CD4-positive, alpha-beta T cell (primary cell): ENCODE data around the gene KDR. TPM values are rescaled to one million over a fixed set of nuclear protein-coding genes. Genes with fewer than 3 reads are reported as not detected.

ENCODE experiments used
- ATAC-seq: fragments of 200-7000 bp; cut with Tn5 transposase; one replicate; pipeline ENCODE4 v1.10.0; 2022; ENCODE audit warnings: mild to moderate bottlenecking; ENCODE audit not compliant: poor library complexity
- CTCF ChIA-PET: fragments of 350-600 bp; sonication (Branson Sonifier 250); formaldehyde crosslinking; loops from one replicate; lab custom pipeline; 2021; ENCODE audit warnings: antibody characterized with exemption, inconsistent platforms; lab: Charles Lee
- POLR2A ChIA-PET: fragments of 350-600 bp; sonication (Branson Sonifier 250); formaldehyde crosslinking; loops from one replicate; lab custom pipeline; 2021; ENCODE audit warnings: antibody characterized with exemption, inconsistent platforms; lab: Charles Lee
- DNase-seq, 14 experiments: peaks; one replicate each; pipeline ENCODE4 v3.0.0-alpha.2; 2013 to 2020; ENCODE audit warnings: mixed read lengths in 2 of 14
- H3K27ac ChIP-seq, 2 donors: one replicate each; pipeline versions ENCODE4 v1.5.1 to v1.7.0; 2013; ENCODE audit warnings: low read length in 2 of 2, low read depth in 1 of 2, mild to moderate bottlenecking in 1 of 2
- H3K27me3 ChIP-seq, 2 experiments: 1 replicate in 1 of 2; 2 replicates in 1 of 2; pipeline versions ENCODE4 v1.6.1 to v1.7.0; 2013; ENCODE audit warnings: low read length in 2 of 2, control low read depth in 1 of 2, mild to moderate bottlenecking in 1 of 2, moderate library complexity in 1 of 2; ENCODE audit not compliant: insufficient read depth in 2 of 2, control insufficient read depth in 1 of 2
- H3K36me3 ChIP-seq: one replicate; pipeline ENCODE4 v1.6.1; 2013; ENCODE audit warnings: low read length, control low read depth; ENCODE audit not compliant: insufficient read depth
- H3K4me1 ChIP-seq: one replicate; pipeline ENCODE4 v1.6.1; 2013; ENCODE audit warnings: low read length, control low read depth; ENCODE audit not compliant: insufficient read depth
- H3K4me3 ChIP-seq: one replicate; pipeline ENCODE4 v1.5.1; 2013; ENCODE audit warnings: mild to moderate bottlenecking, low read length, moderate library complexity
- H3K9me3 ChIP-seq, 2 experiments: 1 replicate in 1 of 2; 2 replicates in 1 of 2; pipeline versions ENCODE4 v1.6.1 to v1.7.0; 2013; ENCODE audit warnings: low read length in 2 of 2, mild to moderate bottlenecking in 2 of 2, control low read depth in 1 of 2, moderate library complexity in 1 of 2; ENCODE audit not compliant: control insufficient read depth in 1 of 2, insufficient read depth in 1 of 2
- H3K27ac Mint-ChIP-seq: one replicate; pipeline ENCODE4 v1.8.0; 2020; ENCODE audit warnings: mixed read lengths
- H3K27me3 Mint-ChIP-seq: one replicate; pipeline ENCODE4 v1.8.0; 2021; ENCODE audit warnings: mixed read lengths
- H3K36me3 Mint-ChIP-seq: one replicate; pipeline ENCODE4 v1.8.0; 2021; ENCODE audit warnings: low read depth, mixed read lengths
- H3K4me1 Mint-ChIP-seq: one replicate; pipeline ENCODE4 v1.8.0; 2021; ENCODE audit warnings: low read depth, mixed read lengths
- H3K4me3 Mint-ChIP-seq: one replicate; pipeline ENCODE4 v1.8.0; 2020; ENCODE audit warnings: mild to moderate bottlenecking, mixed read lengths
- H3K9me3 Mint-ChIP-seq: one replicate; pipeline ENCODE4 v1.8.0; 2020; ENCODE audit warnings: mixed read lengths
- intact Hi-C, 2 experiments: fragments of 100-400 bp; cut with DNase I in 1 of 2; cut with micrococcal nuclease in 1 of 2; formaldehyde crosslinking; loops; one replicate each; pipeline versions ENCODE4 v1.15.1 to v1.9.0; 2023 to 2025; cut with DNase I, micrococcal nuclease
- total RNA-seq, 174 experiments: library from RNA in 2 of 174; stranded (reverse) in 2 of 174; gene quantifications; one replicate each; pipeline ENCODE4 v1.2.3 and lab custom pipeline; 2021 to 2026
- TF ChIP-seq, protein P1 (sequence below): fragments of 200-600 bp; IDR thresholded peaks from one replicate; pipeline ENCODE4 v1.8.0; 2022; ENCODE audit warnings: antibody characterized with exemption, mild to moderate bottlenecking

Gene KDR
- total RNA-seq, 2 experiments from 2014 or later, result not detected

DNA sequence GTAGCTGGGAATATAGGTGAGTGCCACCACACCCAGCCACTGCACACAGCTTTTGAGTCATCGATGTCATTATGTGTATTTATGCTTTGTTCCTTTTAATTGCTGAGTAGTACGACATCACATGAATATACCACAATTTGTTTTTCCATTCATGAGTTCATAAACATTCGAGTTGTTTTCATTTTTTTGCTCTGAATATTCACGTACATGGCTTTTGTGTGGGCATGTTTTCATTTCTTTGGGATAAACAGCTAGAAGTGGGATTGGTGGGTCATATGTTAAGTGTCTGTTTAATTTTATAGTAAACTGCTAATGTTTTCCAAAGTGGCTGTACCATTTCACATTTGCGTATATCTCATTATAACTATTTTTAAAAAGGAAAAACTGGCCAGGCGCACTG lies 45.1 kb upstream of the KDR start:
- Histone ChIP-seq H3K4me3 (no peak overlapping the region), H3K27me3 (peaks cover 3 to 4% of the 10 kb centered on the region in 2 experiments), H3K27ac (no peak overlapping the region), H3K4me1 (no peaks in the 10 kb centered on the region), H3K36me3 (no peaks in the 10 kb centered on the region), H3K9me3 (no peaks in the 10 kb centered on the region)
- DNase-seq (no peak), ATAC-seq (no peak)
- H3K27me3 Mint-ChIP-seq, result no peaks in the 10 kb centered on the region
- no peaks in the 10 kb centered on the region for H3K9me3 Mint-ChIP-seq
- ChIA-PET POLR2A (no interaction called here), CTCF (no interaction called here)
- intact Hi-C loops, result no loop called here
- TF ChIP-seq, protein P1, sequence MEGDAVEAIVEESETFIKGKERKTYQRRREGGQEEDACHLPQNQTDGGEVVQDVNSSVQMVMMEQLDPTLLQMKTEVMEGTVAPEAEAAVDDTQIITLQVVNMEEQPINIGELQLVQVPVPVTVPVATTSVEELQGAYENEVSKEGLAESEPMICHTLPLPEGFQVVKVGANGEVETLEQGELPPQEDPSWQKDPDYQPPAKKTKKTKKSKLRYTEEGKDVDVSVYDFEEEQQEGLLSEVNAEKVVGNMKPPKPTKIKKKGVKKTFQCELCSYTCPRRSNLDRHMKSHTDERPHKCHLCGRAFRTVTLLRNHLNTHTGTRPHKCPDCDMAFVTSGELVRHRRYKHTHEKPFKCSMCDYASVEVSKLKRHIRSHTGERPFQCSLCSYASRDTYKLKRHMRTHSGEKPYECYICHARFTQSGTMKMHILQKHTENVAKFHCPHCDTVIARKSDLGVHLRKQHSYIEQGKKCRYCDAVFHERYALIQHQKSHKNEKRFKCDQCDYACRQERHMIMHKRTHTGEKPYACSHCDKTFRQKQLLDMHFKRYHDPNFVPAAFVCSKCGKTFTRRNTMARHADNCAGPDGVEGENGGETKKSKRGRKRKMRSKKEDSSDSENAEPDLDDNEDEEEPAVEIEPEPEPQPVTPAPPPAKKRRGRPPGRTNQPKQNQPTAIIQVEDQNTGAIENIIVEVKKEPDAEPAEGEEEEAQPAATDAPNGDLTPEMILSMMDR, result no peak
- no peaks in the 10 kb centered on the region for H3K36me3 Mint-ChIP-seq
- H3K4me3 Mint-ChIP-seq, result no peak overlapping the region
- H3K27ac Mint-ChIP-seq, result no peak overlapping the region
- H3K4me1 Mint-ChIP-seq, result no peaks in the 10 kb centered on the region

DNA sequence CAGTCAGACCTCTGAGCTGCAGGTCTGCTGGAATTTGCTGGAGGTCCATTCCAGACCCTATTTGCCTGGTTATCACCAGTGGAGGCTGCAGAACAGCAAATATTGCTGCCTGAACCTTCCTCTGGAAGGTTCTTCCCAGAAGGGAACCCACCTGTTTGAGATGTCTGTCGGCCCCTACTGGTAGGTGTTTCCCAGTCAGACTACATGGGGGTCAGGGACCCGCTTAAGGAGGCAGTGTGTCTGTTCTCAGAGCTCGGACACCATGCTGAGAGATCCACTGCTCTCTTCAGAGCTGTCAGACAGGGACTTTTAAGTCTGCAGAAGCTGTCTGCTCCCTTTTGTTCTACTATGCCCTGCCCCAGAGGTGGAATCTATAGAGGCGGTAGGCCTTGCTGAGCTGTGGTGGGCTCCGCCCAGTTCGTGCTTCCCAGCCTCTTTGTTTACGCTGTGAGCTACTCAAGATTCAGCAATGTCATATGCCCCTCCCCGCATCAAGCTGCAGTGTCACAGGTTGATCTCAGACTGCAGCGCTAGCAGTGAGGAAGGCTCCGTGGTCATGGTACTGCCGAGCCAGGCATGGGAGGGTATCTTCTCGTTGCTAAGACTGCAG lies 44.1 kb upstream of the KDR start:
- H3K9me3 Mint-ChIP-seq, result no peaks in the 10 kb centered on the region
- Histone ChIP-seq H3K36me3 (no peaks in the 10 kb centered on the region), H3K9me3 (no peaks in the 10 kb centered on the region), H3K27me3 (peaks cover 3 to 4% of the 10 kb centered on the region in 2 experiments), H3K4me1 (no peaks in the 10 kb centered on the region), H3K27ac (no peak overlapping the region), H3K4me3 (no peak overlapping the region)
- DNase-seq (no peak), ATAC-seq (no peak)
- no peak overlapping the region for H3K27ac Mint-ChIP-seq
- H3K4me1 Mint-ChIP-seq, result no peaks in the 10 kb centered on the region
- ChIA-PET CTCF (no interaction called here), POLR2A (no interaction called here)
- intact Hi-C loops, result no loop called here
- no peaks in the 10 kb centered on the region for H3K36me3 Mint-ChIP-seq
- H3K4me3 Mint-ChIP-seq, result no peak overlapping the region
- no peaks in the 10 kb centered on the region for H3K27me3 Mint-ChIP-seq
- TF ChIP-seq, protein P1, result no peak

DNA sequence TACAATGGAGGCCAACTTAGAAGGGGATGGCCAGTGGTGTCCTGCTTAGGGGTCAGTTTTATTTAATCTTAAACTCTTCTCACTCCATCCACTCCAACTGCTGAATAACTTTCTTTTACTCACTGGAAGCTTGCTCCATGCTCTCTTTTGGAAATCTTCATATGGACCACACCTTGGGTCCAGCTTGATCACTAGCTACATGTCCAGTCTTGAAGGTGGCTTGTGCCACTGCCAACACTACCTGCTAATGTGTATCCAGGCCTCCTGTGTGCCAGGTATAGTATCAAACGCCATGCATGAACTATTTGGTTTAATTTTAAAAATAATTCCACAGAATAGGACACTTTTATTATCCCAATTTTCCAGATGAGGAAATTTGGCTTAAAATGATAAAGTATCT lies 37.0 kb upstream of the KDR start:
- ChIA-PET CTCF (no interaction called here), POLR2A (no interaction called here)
- H3K4me1 ChIP-seq, result no peaks in the 10 kb centered on the region
- Mint-ChIP-seq H3K36me3 (no peaks in the 10 kb centered on the region), H3K4me1 (no peaks in the 10 kb centered on the region), H3K27me3 (peaks cover 39% of the 10 kb centered on the region), H3K9me3 (no peaks in the 10 kb centered on the region), H3K4me3 (no peak overlapping the region), H3K27ac (no peak overlapping the region)
- intact Hi-C loops, result no loop called here
- no peak overlapping the region for H3K4me3 ChIP-seq
- H3K9me3 ChIP-seq, result peaks cover 0 to 5% of the 10 kb centered on the region in 2 experiments
- ATAC-seq, result no peak
- H3K27ac ChIP-seq, result no peak overlapping the region
- H3K36me3 ChIP-seq, result no peaks in the 10 kb centered on the region
- H3K27me3 ChIP-seq, result peaks cover 4 to 7% of the 10 kb centered on the region in 2 experiments
- TF ChIP-seq, protein P1, result no peak
- DNase-seq, result no peak
